NCI-H345 treated with DMSO at 0.1 percent for 48 hours (cell line): Measurements from ENCODE around the gene ELOVL2.
"Not testable (repeated sequence)": the region's sequence is repeated elsewhere in the genome, so short reads cannot be mapped to it uniquely, and the experiment has no call there.

Source experiments
- DNase-seq: peaks from one replicate; lab custom pipeline; 2025; ENCODE audit not compliant: unreplicated experiment; lab: John Stamatoyannopoulos, UW

ELOVL2 gene

GRCh38 chr6:10984959-10985358, 59.1 kb downstream of the ELOVL2 start:
- DNase-seq: not testable (repeated sequence)

GRCh38 chr6:10981409-10981808, 62.7 kb downstream of the ELOVL2 start:
- no peak for DNase-seq

GRCh38 chr6:10979603-10980002, 64.5 kb downstream of the ELOVL2 start:
- DNase-seq: no peak

GRCh38 chr6:10977231-10977968, 66.7 kb downstream of the ELOVL2 start:
- DNase-seq: no peak

GRCh38 chr6:10976571-10976970, 67.5 kb downstream of the ELOVL2 start:
- no peak for DNase-seq

- DNase-seq: no peak
These were observed 71.9 kb downstream of the ELOVL2 start for GRCh38 chr6:10972196-10972595.

GRCh38 chr6:10970731-10971130, 73.4 kb downstream of the ELOVL2 start:
- DNase-seq: no peak

GRCh38 chr6:10968776-10969175, 75.3 kb downstream of the ELOVL2 start:
- DNase-seq: no peak

GRCh38 chr6:10964684-10965083, 79.4 kb downstream of the ELOVL2 start:
- no peak for DNase-seq

- DNase-seq: no peak
These were observed 81.0 kb downstream of the ELOVL2 start for GRCh38 chr6:10963113-10963512.

- DNase-seq: no peak
These were observed 81.4 kb downstream of the ELOVL2 start for GRCh38 chr6:10962673-10963072.

GRCh38 chr6:10961837-10962236, 82.3 kb downstream of the ELOVL2 start:
- DNase-seq: no peak

GRCh38 chr6:10960171-10960570, 83.9 kb downstream of the ELOVL2 start:
- DNase-seq: no peak

GRCh38 chr6:10957414-10957886, 86.7 kb downstream of the ELOVL2 start:
- no peak for DNase-seq

- DNase-seq: no peak
These were observed 87.3 kb downstream of the ELOVL2 start for GRCh38 chr6:10956776-10957175.

GRCh38 chr6:10954590-10955010, 89.5 kb downstream of the ELOVL2 start:
- DNase-seq: no peak

GRCh38 chr6:10951675-10952282, 92.3 kb downstream of the ELOVL2 start:
- DNase-seq: no peak

GRCh38 chr6:10949579-10950490, 94.3 kb downstream of the ELOVL2 start:
- no peak for DNase-seq

GRCh38 chr6:10947966-10948365, 96.1 kb downstream of the ELOVL2 start:
- no peak for DNase-seq

GRCh38 chr6:10945845-10946244, 98.3 kb downstream of the ELOVL2 start:
- no peak for DNase-seq

GRCh38 chr6:10939840-10940239, 104.3 kb downstream of the ELOVL2 start:
- DNase-seq: no peak

- no peak for DNase-seq
These were observed 111.0 kb downstream of the ELOVL2 start for GRCh38 chr6:10933126-10933525.
